ENCODE measurements around the gene COTL1.

Gene COTL1

DNA sequence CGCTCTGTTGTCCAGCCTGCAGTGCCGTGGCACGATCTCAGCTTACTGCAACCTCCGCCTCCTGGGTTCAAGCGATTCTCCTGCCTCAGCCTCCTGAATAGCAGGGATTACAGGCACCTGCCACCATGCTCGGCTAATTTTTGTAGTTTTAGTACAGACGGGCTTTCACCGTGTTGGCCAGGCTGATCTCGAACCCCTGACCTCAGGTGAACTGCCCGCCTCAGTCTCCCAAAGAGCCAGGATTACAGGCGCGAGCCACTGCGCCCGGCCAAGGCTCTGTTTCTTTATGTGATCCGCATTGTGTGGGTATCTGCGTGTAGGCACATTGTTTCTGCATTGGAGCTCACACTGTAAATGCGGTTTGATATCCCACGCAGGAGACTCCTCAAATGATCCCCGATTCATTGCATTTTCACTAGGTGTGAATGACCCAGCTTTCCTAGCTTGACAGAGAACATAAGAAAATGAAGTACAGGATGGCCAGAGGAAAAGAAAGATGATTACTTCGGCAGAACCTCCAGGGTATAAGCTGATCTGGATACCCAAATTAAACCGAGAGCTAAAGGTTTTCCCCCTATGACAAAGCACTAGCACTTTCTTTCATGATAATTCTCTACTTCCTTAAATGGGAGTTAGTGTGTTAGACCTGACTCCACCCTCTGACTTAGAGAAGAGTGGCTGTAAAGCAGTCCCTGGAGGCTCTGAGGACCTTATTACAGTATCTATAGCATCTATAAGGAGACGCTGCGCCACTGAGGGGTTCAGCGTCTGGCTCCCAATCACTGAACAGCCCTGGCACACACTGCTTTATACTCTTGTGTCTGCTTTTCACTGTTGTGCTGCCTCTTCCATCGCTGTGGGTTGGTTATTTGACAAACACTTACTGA is 17.3 kb downstream of the COTL1 start:
- FAIRE-seq (peak; percentile 95), DNase-seq (ENCODE audit: extremely low spot score, insufficient read length, low read depth) (no peak)

DNA sequence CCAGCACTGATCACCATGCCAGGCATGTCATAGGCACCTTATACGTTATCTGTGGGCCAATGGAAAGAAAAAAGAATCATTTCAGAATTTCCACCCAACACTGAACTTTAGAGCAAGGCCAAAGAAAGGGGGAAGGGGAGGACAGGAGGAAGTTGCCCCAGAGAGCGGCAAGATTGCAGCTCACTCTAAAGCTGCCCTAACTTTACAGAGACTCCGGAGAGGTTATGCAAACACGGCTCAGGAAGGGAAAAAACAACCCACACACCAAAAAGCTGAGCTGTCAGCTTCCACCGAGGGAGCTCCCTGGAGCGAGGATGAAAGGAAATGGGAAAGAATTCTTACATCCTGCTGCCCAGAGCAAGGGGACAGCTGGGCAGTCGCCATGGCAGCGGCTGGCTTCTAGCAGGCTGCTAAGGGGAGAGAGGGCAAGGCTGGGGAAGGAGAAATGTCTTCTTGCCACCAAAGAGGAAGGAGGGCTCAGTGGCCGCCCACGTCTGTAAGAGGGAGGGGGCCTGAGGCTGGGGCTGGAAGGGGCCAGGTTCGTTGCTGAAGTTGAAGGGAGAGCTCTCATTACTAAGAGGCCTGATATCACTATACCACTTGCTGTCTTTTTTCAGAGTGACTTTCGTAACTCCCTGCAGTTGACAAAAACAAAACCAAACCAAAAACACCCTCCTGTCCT is 18.2 kb downstream of the COTL1 start:
- FAIRE-seq (peak; percentile 85), DNase-seq (ENCODE audit: extremely low spot score, insufficient read length, low read depth) (no peak)

DNA sequence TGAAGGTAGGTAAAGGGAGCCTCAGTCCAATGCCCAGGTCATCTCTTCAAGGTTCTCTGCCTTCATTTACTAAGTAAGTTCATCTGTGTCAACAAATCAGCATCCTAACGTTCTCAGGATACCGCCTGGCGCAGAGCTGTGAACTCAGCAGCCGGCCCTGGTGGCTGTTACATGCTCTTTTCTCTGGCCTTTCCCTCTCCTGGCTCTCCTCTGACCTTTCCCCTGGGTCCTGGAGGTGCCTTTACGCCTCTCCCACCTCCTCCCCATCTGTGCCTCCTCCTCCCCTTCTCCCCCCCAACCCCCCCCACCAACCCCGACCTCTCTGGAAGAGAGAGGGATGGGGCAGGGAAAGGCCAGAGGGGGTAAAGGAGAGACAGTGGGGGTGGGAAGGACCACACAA is 19.5 kb downstream of the COTL1 start:
- DNase-seq (ENCODE audit: extremely low spot score, insufficient read length, low read depth), result no peak
- no peak for FAIRE-seq

DNA sequence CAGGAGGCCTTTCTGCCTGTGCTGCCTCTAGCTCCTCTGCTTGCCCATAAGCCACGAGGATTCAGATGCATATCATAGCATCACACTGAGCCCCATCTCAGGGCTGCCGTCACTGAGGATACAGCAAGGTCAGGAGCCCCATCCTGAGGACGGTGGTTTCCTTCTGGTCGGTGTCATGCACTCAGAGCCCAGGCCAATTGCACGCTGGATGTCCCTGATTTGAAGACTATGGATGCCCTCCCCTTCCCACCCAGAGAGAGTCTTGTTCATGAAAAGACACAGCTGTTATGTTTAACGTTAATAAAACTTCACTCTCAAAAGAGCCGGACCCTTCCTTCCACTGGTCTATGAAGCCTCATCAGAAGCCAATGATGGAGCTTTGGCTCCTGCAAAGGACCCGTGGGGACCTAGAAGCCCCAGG is 19.9 kb downstream of the COTL1 start:
- FAIRE-seq (no peak), DNase-seq (ENCODE audit: extremely low spot score, insufficient read length, low read depth) (no peak)

DNA sequence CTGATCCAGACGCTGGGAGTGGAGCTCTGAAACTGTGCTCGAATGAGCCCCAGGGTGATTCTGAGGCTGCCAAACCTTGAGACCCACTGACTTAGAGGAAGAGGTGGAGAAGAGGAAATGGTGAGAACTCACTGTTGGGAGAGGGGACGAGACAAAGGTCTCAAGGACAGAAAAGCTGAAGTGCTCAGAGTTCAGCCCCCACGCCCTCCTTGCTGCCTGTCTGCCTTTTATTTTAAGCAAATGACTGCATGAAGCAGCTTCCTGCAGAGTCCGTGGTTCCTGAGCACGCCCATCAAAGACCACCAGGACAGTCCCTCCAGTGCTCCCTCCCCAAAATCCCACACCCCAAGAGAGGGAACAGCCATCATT is 20.4 kb downstream of the COTL1 start:
- FAIRE-seq (peak; percentile 83), DNase-seq (ENCODE audit: extremely low spot score, insufficient read length, low read depth) (no peak)

DNA sequence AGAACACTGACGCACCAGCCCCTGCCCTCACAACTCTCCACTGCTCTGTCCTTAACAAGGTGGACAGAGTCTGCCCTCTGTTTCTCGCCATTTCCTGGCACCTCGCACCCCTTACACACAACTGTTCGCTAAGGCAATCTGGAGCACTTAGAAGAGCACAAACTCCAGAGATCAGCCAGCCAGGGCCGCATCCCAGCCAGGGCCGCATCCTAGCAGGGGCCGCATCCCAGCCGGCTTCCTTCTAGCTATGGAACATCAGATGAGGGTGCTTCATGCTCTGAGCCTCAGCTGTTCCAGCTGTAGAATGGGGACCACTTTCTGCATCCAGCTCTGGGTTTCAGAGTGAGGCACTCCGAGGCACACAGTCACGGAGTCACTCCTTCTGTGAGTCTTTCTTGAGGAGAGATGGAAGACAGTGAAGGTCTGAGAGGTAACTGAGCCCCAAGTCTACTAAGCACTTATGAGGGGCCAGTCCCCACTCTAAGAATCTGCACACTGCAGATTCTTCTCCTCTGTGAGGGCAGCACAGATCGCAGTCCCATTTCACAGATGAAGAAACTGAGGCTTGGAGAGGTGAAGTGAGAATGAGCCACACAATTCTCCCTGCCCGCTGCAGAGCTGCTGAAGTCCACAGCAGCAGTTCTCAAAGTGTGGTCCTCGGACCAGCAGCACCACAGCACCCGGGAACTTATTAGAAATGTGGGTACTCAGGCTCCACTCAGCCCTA is 20.9 kb downstream of the COTL1 start:
- FAIRE-seq (no peak), DNase-seq (ENCODE audit: extremely low spot score, insufficient read length, low read depth) (no peak)

DNA sequence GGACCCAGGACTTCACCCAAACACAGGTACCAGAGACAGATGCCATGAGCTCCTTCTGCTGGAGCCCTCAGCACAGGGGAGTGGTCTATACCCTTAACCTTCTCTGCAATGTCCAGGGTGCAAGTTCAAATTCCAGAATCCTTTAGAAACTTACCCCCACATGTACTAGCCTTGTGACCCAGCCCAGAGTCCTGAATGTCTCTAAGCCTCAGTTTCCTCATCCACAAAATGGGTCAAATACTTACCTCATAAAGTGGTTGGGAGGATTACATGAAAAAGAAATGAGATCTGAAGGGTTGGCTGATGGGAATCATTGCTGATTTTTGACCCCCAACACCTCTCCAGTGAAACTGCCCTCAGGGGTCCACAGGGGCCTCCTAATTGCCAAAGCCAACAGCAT is 21.7 kb downstream of the COTL1 start:
- DNase-seq (ENCODE audit: extremely low spot score, insufficient read length, low read depth), result no peak
- FAIRE-seq, result no peak

DNA sequence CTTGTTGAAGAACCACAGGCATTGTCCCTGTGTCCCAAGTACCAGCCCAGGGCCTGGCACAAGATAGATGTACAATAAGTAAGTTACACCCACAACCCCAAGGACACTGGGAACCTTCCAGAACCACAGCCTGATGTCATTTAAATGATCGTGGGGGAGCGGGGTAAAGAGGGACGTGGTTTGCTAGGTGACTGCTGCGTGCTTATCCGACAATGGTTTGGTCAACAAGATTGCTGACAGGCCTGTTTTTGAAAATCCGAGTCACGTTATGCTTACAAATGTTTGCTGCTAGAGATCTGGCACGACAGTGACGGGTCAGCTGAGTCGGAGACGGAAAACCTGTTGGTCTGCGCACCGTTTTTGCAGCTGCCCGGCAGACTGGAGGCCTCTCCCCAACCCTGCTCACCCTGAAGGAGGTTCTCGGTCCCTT is 22.8 kb downstream of the COTL1 start:
- DNase-seq (ENCODE audit: extremely low spot score, insufficient read length, low read depth) (no peak), FAIRE-seq (no peak)

DNA sequence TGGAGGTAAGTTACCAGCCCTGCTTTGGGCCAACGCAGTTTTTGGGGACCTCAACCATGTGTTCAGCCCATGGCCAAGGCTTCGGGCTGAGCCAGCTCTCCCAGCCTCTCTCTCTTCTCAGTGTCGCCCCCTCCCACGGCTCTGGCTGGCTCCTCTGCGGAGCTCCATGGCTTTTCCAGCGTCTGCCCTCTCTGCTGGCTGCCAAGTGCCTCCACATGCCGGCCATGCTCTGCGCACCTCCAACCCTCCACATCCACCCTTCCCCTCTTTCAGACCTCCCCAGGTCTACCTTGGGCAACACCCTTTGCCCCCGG is 23.2 kb downstream of the COTL1 start:
- no peak for FAIRE-seq
- no peak for DNase-seq (ENCODE audit: extremely low spot score, insufficient read length, low read depth)

DNA sequence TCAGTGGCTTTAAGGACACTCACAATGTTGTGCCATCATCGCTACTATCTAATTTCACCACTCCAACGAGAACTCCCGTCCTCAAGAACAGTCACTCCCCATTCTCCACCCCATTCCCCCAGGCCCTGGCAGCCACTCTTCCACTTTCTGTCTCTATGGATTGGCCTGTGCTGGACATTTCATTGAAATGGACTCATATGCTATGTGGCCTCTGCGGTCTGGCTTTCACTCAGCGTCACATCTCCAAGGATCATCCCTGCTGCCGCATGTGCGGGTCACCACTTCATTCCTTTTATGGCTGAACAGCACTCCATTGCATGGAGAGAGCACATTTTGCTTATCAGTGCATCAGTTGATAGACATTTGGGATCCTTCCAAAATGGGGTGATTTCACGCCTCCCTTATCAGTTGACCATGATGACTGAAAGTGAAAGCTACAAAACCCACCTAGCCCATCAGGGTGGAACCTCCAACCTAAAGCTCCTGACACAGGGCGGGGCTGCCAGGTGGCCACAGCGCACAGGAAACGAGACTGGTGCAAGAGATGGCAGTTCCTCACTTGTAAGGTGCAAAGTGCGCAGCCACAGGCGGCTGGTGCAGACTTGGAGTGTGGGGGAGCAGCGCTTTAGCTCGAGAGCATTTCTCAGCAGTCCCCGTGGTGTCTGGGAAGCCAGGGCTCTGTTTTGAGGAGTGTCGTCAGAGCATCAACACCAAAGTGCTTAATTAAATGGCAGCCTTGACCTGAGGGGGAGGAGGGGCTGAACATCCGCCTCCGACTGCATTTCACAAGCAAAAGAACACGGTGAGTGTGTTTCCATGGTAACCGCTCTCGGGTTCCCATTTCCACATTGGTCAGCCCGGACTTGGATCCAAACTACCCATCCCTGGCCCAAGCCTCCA is 23.8 kb downstream of the COTL1 start:
- FAIRE-seq (peak; percentile 99), DNase-seq (ENCODE audit: extremely low spot score, insufficient read length, low read depth) (peak; percentile 76)

DNA sequence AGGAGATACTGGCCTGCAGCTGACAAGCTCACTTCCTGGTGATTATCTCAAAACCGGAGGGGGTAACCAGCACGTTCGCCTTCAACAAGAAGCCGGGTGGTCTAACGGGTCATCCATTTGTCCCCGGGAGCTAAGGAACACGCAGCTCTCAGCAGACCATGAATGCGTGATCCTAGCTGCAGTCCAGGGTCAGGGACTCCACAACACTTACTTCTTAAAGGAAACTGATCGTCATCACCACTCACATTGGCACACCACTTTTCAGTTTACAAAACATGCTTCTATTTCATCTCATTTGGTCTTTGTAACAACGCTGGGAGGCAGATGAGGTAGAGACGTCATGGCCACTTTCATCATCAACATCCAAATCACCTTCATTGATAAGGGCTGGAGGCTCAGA is 25.2 kb downstream of the COTL1 start:
- DNase-seq (ENCODE audit: extremely low spot score, insufficient read length, low read depth) (no peak), FAIRE-seq (no peak)

DNA sequence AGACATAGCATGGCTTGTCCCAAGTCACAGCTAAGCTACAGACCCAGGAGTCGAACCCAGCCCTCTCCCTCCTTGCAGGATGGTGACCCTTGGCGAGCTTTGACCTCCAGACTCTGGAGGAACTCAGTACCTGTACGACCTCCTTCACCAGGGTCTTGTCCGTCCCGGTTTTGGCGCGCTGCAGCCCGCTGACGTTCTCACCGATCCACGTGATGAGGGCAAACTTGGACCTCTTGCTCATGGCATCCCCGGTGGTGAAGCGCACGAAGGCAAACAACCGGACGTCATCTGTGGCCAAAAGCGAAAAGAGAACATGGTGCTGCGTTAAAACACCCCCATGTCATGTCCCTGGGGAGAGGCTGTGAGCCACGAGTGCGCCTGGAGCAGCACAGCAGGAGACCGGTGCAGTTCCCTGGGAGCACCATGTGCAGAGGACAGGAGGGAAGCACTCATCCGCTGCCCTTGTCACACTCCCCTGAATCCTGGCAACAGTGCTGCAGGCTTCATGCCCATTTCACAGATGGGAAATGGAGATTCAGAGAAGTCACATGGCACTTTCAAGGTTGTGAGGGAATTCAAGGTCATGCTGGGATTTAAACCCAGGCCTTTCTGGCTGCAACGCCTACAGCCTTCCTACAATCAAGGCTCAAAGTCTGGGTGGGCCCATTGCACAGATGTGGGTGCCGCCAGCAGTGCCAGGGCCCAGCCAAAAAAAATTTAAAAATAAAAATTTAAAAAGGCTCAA is 27.7 kb downstream of the COTL1 start:
- DNase-seq (ENCODE audit: extremely low spot score, insufficient read length, low read depth) (no peak), FAIRE-seq (no peak)

DNA sequence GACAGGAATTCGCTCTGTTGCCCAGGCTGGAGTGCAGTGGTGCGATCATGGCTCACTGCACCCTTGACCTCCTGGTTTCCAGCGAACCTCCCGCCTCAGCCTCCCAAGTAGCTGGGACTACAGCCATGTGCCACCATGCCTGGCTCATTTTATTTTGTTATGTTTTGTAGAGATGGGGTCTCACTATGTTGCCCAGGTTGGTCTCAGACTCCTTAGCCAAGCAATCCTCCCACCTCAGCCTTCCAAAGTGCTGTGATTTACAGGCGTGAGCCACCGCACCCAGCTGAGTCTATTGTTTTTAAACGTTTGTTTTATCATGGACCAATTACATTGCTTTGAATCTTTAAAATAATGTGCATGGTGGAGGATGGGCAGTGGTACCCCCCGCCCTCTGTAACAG is 28.9 kb downstream of the COTL1 start:
- FAIRE-seq, result no peak

DNA sequence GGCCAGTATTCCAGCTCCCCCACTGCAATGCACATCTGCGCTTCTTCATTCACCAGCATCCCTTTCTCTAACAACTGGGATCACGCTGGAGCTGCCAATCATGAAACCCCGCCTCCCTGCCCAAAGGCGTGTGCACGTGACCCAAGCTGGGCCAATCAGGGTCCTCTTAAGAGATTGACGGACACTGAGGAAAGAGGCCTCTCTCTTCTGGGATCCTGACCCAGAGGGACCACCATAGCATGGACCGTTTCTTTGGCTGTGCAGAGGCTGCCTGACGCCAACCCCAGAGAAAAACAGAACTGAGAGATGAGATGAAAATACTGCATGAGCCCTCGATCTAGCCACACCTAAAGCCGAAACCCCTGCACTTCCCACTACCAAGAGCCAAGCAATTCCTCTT is 32.0 kb downstream of the COTL1 start:
- FAIRE-seq, result peak; percentile 64
- no peak for DNase-seq (ENCODE audit: extremely low spot score, insufficient read length, low read depth)

More for the DNA sequence above, 28.9 kb downstream of the COTL1 start:
- no peak for DNase-seq (ENCODE audit: extremely low spot score, insufficient read length, low read depth)

DNA sequence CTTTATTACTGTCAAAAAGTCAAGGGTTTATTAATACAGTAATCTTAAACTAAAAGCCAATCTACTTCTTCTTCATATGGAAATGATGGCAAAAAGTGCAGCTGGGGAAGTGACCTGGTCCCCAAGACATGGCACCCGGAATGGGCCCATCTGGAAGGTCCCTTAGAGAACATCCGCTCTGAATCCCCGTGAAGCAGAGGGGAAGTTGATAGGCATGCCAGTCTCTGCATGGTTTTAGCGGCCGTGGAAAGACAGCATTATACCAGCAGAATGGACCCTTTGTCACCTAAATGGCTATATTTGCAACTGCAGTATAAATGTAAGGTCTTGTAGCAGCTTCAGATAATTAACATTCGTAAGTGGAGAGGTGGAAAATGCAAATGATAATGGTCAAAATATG is 32.4 kb downstream of the COTL1 start:
- FAIRE-seq (no peak), DNase-seq (ENCODE audit: extremely low spot score, insufficient read length, low read depth) (no peak)

DNA sequence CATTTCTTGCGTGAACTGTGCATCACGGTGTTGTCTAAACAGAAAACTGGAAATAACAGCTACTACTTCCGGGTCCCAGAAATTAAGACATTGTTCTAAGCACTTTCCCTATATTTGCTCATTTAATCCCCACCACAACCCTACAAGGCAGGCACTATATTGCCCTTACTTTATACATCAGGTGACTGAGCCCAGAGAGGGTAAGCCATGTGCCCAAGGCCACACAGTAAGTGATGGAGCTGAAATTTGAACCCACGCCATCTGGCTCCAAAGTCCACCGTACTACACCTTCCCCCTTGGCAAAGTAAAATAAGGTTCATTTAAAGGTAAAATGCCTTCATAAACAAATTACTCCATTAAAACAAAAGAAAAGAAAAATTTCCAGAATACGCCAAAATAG is 33.2 kb downstream of the COTL1 start:
- FAIRE-seq (no peak), DNase-seq (ENCODE audit: extremely low spot score, insufficient read length, low read depth) (no peak)

DNA sequence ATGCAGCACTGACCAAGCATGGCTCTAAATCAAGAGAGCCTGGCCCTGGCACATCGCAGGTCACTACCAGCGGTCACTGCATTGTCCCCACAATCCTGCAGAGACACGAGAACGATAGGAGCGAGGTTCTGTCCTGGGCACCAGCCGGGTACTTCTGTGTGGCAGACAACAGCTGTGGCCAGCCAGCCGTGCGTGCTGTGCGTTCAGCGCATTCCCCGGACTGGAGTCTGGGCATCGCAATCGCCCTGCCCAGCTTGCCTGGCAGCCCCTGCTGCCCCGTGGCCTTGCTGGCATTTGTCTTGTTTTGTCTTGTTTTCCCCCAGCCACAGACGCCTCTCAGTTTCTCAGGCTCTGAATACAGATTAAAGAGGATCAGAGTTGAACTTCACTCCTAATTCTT is 33.9 kb downstream of the COTL1 start:
- DNase-seq (ENCODE audit: extremely low spot score, insufficient read length, low read depth) (no peak), FAIRE-seq (no peak)

DNA sequence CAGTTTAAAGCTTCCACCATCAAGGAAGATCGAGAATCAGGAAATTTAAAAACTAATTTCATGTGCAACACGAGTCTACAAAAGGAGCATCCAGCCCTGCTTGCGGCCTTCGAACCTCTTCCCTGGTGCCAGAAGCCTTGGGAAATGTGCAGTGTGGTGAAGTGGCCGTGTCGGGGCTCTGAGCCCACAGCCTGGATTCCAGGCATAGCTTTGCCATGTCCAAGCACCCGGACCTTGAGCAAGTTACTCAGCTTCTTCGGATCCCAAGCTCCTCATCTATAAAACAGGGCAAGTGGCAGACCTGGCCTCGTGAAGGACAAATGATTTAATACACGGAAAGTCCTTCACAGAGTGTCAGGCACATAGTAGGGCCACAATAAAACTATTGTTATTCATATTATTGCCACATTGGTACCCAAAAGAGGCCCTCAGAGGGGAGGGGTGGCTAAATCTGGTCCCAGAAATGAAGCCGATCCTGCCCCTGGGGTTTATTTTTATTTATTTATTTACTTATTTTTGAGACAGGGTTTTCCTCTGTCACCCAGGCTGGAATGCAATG is 34.8 kb downstream of the COTL1 start:
- FAIRE-seq (no peak), DNase-seq (ENCODE audit: extremely low spot score, insufficient read length, low read depth) (no peak)

DNA sequence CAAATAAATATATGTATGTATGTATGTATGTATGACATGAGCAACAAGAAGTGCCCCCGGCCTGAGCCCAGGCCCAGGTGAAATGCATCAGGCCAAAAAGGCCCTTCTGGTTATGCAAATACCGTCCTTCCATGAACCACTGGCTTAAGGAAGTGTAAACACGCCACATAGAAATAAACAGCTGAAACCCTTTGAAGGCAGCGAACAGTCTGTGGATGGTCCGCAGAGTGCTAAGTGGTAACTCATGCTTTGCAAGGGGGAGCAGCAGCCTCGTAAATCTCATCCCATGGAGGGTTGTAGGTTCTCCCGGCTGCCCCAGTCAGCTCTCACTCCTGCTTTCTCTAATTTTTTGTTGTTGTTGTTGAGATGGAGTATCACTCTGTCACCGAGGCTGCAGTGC is 36.7 kb downstream of the COTL1 start:
- DNase-seq (ENCODE audit: extremely low spot score, insufficient read length, low read depth) (no peak), FAIRE-seq (no peak)
